GM03348 (cell line): ENCODE measurements around the gene ANKHD1.
"Not testable (repeated sequence)": the region's sequence is repeated elsewhere in the genome, so short reads cannot be mapped to it uniquely, and the experiment has no call there.

Experiments
- DNase-seq: peaks from one replicate; pipeline ENCODE4 v3.0.0; 2012; ENCODE audit warnings: low spot score

ANKHD1 gene

DNA sequence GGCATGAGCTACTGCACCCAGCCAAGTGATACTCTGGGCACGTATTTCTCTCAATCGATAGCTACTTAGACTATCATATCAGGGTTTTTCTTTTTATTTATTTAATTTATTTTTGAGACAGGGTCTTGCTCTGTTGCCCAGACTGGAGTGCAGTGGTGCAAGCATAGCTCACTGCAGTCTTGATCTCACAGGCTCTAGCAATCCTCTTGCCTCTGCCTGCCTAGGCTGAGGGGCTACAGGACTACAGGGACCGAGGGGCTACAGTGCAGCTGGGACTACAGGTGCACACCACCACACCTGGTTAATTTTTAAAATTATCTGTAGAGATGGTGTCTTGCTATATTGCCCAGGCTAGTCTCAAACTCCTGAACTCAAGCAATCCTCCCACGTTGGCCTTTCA, 20.3 kb upstream of the ANKHD1 start:
- DNase-seq = no peak

DNA sequence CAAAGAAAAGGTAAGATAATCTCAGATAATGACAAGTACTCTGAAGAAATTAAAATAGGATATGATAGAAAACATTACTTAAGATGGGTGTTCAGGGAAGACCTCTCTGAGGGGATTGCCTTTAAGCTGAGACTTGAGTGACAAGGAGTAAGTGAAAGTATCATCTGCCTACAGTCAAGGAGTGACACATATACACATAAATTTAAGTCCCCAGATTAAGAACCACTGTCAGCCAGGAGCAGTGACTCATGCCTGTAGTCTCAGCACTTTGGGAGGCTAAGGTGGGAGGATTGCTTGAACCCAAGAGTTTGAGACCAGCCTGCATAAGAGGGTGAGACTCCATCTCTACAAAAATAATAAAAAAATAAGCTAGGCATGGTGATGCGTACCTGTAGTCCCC, 19.7 kb upstream of the ANKHD1 start:
- DNase-seq = no peak

GRCh38 chr5:140382866-140383265, 18.8 kb upstream of the ANKHD1 start:
- no peak for DNase-seq

DNA sequence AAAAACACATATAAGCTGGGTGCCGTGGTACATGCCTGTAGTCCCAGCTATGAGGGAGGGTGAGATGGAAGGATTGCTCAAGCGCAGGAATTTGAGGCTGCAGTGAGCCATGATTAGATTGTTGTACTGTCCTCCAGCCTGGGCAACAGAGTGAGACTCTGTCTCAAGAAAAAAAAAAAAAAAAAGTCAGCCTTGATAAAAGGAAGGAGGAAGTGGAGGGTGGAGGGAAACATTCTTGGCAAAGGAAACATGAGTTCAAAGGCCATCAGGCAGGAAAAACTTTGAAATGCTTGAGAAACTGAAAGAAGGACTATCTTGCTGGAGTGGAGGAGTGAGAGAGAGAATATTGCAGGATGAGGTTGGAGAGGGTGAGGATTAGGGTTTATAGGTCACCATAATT, 18.3 kb upstream of the ANKHD1 start:
- DNase-seq = no peak

DNA sequence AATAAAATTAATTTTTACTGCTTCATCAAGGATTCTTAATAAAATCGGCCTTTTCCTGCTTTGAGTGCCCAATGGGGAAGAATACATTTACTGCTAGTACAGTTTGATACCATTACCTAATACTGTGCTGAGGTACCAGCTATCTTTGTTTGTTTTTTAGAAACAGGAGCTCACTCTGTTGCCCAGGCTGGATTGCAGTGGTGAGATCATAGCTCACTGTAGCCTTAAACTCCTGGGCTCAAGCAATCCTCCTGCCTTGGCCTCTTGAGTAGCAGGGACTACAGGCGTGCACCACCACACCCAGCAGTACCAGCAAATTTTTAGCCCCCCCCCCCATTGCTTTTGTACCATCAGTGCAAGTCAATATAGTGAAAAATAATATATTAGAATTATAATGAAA, 13.6 kb upstream of the ANKHD1 start:
- no peak for DNase-seq

DNA sequence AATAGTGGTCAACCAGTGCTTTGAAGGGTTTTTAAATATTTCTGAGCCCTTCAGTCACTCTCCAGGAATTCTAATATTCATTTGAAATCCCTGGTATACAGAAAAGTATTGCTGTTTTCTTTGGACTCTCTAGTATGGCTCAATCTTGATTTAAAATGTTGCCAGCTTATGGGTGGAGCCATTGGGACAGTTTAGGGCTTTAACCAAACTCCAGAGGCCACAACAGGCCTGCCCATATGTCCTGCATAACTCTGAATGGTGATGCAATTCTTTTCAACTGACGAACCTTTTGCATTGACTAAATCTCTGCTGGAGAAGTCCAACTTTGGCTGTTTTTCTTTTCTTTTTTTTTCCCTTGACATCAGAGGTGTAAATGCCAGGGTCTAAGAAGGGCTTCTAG, 10.3 kb upstream of the ANKHD1 start:
- peak; percentile 74 for DNase-seq

DNA sequence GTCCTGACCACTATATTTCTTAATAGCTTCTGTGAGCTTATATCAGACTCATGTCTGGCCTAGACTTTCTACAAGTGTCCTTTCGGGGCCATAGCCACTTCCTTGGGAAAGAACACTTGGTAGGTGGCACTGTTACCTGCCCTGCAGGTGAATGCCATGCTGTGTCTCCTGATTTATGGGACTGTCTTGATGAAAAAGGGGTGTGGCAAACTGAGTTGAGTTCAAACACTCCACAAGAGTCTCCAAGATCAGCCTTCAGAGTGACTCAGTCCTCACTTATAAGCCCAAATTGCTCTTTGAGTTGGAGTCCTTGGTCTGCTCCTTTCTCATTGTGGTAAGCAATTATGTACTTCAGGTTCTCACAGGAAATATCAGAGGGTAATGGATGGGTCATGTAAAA, 9.9 kb upstream of the ANKHD1 start:
- DNase-seq = no peak

DNA sequence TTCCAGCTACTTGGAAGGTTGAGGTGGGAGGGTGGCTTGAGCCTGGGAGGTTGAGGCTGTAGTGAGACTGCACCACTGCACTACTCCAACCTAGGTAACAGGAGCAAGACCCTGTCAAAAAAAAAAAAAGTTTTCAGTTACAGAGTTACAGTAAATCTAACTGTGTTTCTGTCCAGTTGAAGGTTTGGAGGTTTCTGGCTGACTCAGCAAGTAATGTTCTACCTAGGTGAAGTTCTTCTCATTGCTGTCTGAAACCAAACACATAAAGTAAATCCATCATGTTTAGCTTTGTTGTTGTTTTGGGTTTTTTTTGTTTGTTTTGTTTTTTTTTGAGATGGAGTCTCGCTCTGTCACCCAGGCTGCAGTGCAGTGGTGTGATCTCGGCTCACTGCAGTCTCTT, 7.9 kb upstream of the ANKHD1 start:
- DNase-seq = no peak

- no peak for DNase-seq
Observed at GRCh38 chr5:140398379-140398811, 3.2 kb upstream of the ANKHD1 start.

DNA sequence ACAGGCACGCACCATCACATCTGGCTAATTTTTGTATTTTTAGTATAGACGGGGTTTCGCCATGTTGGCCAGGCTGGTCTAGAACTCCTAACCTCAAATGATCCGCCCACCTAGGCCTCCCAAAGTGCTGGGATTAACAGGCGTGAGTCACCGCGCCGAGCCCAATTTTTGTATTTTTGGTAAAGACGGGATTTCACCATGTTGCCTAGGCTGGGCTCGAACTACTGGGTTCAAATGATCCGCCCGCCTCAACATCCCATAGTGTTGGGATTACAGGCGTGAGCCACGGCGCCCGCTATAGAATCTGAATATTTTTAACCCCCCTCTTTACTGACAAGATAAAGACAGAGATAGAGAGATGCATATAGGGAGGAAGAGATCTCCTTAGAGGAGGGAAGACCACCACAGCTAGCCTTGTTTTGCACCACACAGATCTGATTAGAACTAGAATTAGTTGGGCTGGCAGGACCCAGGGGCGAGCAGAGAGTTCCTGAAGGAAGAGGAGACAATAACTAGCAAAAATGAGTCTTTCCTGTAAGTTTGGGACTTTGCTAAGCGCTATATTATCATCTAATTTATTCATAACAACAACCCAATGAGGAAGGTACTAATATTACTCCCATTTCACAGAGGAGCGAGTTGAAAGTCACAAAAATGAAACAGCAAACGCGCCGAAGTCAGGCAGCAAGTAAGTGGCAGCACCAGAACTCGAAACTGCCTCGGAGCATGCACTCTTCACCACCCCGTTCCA, 1.5 kb upstream of the ANKHD1 start:
- no peak for DNase-seq

- DNase-seq = peak; percentile 92
Observed at GRCh38 chr5:140400730-140401361, 787 bp upstream of the ANKHD1 start.

DNA sequence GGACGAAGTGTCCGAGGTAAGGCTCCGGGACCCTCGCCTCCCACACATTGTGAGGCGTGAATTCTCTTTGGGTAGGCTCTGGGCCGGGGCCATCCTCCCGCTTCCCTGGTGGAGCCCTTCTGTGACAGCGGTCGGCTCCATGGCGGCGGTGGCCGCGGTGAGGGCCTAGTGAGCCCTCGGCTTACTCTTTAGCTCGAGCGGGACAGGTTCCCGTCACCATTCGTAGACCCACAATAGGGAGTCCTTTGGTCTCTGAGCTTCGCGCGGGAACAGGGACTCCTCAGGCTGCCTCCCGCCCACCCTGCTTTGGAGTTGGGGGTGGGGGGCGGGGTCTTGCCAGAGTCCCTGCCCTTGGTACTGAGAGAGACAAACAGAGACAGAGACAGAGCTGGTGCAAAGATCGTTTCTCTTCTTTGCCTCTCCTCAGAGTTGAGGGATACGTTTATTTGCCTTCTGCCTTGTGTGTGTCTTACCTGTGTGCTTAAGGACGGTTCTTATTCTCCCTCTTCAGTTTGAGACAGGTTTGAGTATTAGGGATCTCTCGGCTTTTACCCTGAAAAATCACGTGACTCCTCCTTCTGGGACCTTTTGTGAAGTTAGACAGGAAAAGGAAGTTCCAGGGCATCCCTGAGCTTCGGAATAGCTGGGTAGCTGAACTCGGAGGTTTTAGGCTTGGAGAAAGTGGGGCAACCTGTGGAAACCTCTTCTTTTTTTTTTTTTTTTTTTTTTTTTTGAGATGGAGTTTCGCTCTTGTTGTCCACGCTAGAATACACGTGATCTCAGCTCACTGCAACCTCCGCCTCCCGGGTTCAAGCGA, 833 bp downstream of the ANKHD1 start:
- peak; percentile 52 for DNase-seq

DNA sequence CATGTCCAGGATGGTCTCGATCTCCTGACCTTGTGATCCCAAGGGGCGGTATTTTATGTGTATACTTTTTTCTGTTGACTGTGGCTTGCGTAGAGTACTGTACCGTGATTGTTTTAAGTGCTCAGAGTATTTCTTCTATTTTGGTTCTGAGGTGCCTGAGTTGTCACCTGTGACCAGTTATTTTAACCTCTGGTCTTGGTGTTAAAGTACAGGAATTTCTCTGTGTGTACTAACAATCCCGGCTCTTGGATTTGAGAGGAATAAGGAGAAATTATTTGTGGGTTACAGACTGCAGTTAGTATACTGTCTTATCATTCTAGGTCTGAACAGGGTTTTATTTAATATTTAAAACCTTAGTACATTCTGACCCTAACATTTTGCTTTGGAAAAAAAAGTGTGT, 2.0 kb downstream of the ANKHD1 start:
- no peak for DNase-seq

DNA sequence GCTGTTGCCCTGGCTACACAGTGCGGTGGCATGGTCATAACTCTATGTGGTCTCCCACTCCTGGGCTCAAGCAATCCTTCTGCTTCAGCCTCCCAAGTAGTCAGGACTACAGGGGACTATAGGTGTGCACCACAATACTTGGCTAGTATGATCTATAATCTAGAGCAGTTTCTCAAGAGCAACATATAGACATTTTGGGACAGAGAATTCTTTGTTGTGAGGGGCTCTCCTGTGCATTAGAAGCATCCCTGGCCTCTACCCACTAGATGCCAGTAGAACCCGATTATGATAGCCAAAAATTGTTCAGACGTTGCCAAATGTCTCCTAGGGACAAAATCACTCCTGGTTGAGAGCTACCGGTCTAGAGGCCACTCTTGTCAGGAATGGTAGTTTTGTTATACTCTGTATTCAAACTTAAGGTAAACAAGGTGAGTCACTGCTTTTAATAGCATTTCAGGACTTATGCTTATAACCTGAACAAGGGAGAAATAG, 7.2 kb downstream of the ANKHD1 start:
- no peak for DNase-seq

DNA sequence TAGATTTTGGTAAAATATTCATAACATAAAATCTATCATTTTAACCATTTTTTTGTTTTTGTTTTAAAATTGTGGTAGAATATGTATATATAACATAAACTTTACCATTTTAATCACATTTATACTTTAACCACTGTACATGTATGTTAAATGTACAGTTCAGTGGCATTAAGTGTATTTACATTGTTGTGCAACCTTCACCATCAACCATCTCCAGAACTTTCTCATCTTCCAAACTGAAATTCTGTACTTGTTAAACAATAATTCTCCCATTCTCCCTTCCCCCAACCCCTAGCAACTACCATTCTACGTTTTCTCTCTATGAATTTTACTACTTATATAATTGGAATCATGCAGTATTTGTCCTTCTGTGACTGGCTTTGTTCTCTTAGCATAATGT, 11.6 kb downstream of the ANKHD1 start:
- no peak for DNase-seq

GRCh38 chr5:140417235-140417634, 15.6 kb downstream of the ANKHD1 start:
- no peak for DNase-seq

DNA sequence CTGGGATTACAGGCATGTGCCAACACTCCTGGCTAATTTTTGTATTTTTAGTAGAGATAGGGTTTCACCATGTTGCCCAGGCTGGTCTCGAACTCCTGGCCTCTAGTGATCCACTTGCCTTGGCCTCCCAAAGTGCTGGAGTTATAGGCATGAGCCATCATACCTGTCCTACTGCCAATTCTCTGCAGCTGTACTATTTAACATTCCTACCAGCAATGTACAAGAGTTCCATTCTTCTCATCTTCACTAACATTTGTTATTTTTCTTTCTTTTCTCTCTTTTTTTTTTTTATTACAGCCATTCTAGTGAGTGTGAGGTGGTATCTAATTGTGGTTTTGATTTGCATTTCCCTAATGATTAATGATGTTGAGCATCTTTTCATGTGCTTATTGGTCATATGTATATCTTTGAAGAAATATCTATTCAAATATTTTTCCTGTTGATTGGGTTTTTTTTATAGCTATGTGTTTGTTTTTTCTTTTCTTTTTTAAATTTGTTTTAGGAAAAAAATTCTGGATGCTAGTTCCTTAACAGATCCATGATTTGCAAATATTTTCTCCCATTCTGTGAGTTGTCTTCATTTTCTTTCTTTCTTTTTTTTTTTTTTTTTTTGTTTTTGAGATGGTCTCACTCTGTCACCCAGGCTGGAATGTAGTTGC, 17.4 kb downstream of the ANKHD1 start:
- no peak for DNase-seq

DNA sequence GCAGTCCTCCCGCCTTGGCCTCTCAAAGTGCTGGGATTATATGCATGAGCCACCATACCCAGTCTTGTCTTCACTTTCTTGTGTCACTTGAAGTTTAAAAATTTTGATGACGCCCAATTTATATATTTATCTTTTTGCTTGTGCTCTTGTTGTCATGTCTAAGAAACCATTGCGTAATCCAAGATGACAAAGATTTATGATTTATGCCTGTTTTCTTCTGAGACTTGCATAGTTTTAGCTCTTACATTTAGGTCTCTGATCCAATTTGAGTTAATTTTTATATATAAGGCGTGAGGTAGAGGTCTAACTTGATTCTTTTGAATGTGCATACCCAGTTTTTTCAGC, 18.6 kb downstream of the ANKHD1 start:
- no peak for DNase-seq

- no peak for DNase-seq
Observed at GRCh38 chr5:140420665-140421361, 19.2 kb downstream of the ANKHD1 start.

DNA sequence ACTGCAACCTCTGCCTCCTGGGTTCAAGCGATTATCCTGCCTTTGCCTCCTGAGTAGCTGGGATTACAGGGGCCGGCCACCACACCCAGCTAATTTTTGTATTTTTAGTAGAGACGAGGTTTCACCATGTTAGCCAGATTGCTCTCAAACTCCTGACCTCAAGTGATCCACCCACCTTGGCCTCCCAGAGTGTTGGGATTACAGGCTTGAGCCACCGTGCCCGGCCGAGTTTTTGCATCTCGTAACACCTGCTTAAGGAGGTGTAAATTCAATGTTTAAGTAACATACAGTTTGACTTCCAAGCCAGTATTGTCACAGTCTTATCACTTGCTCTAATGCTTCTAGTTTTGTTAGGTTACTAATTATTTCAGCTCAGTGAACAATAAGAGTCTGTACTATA, 19.7 kb downstream of the ANKHD1 start:
- DNase-seq = not testable (repeated sequence)

DNA sequence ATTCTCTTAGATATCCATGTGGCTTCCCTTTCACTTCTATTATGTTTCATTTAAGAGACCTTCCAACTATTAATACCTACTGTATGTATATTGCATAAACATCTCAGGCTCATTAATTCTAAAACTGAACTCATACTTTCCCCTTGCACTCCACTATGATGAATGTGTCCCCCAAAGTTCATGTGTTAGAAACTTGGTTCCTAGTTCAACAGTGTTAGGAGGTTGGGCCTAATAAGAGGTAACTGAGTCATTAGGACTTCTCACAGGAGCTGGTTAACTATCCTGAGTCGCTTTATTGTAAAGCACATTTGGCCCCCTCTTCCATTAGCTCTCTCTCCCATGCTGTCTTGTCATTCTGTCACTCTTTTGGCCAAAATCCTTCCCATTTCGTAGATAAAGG, 22.0 kb downstream of the ANKHD1 start:
- no peak for DNase-seq

DNA sequence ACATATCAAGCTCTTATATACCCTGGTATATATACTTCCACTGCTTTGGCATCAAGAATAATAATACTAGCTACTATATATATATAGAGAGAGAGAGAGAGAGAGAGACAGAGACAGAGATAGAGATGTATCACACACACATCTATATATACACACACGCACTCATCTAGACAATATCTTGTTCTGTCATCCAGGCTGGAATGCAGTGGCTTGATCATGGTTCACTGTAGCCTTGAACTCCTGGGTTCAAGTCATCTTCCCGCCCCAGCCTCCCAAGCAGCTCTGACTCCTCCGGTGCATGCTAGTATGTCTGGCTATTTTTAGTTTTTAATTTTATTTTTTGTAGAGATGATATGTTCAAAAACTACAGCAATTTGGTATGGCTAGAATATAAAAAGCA, 22.5 kb downstream of the ANKHD1 start:
- no peak for DNase-seq
